Measurements from ENCODE around the gene ABHD15. TPM values are rescaled to one million over a fixed set of nuclear protein-coding genes. Genes with fewer than 3 reads are reported as not detected.
A peak's percentile ranks its signal among the peaks of the same experiment; 100 is the strongest.

ABHD15 gene
- total and polyA plus RNA-seq, 2 donors (not counting 1 experiment from before 2014, with no cell fraction given) = 10.9 to 44.1 TPM

DNA sequence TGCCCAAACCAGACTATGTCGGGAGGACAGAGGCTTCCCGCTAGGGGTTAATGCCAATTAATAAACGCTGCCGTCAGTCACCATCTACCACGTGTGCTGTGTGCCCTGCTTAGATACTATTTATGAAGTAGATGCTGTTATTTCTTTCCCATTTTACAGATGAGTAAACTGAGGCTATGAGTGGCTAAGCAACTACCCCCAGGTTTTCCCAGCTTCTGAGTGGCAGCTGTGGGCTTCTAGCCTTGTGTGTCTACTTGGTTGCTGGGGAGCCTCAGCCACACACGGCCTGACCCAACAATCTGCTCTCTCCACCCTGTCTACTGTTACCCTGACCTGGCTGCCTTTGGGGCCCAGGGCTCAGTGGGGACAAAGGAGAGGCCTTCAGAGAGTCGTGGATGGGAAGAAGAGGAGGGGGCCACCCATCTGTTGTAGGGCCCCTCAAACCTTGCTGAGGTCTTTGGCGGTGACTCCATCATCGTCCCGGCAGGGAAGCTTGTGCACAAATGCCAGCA is 15.5 kb upstream of the ABHD15 start:
- Histone ChIP-seq H3K79me2 (ENCODE audit: control insufficient read depth, insufficient read depth, low read length) (peaks cover 65% of the 10 kb centered on the region), H3K27ac (ENCODE audit: low read length in 2 of 2) (no peak overlapping the region), H3K27me3 (replicated peaks in 1 of 4; ENCODE audit: control extremely low read depth in 1 of 4, control insufficient read depth in 3 of 4, insufficient read depth in 4 of 4, low read length in 3 of 4) (no peaks in the 10 kb centered on the region), H3K4me3 (ENCODE audit: control extremely low read depth in 1 of 5, extremely low read depth in 1 of 5, insufficient read depth in 1 of 5, low read depth in 2 of 5, low read length in 4 of 5) (no peak overlapping the region), H3K4me2 (replicated peaks; ENCODE audit: low read depth, low read length, poor library complexity, severe bottlenecking) (no peak overlapping the region), H3K36me3 (replicated peaks in 1 of 2; ENCODE audit: control extremely low read depth in 1 of 2, control insufficient read depth in 1 of 2, extremely low read depth in 1 of 2, insufficient read depth in 2 of 2, low read length in 1 of 2) (peaks cover 0 to 43% of the 10 kb centered on the region in 2 experiments), H3K9ac (ENCODE audit: low read length) (no peak overlapping the region), H2AFZ (ENCODE audit: insufficient read depth, low read depth, low read length, poor library complexity, severe bottlenecking) (no peak overlapping the region), H3K9me3 (ENCODE audit: control extremely low read depth in 1 of 3, control insufficient read depth in 2 of 3, insufficient read depth in 1 of 3, low read length in 2 of 3) (no peaks in the 10 kb centered on the region), H4K20me1 (ENCODE audit: control insufficient read depth, insufficient read depth, low read length, poor library complexity, severe bottlenecking) (peaks cover 43% of the 10 kb centered on the region), H3K4me1 (ENCODE audit: control insufficient read depth in 2 of 2, insufficient read depth in 2 of 2, low read length in 2 of 2) (peaks cover 23 to 30% of the 10 kb centered on the region in 2 donors)
- ChIA-PET POLR2A (interaction anchor here (4.4 kb wide), 1 partner anchor 10 kb away, joined by 18 read pairs; the partner anchor contains the start of gene ANKRD13B), CTCF (interaction anchor here (8.4 to 24.3 kb wide), 2 partner anchors 10 to 30 kb away, joined by 126 to 336 read pairs; partner anchors contain the start of gene ANKRD13B)
- no peaks in the 10 kb centered on the region for H3K9me3 Mint-ChIP-seq (ENCODE audit: insufficient read depth)
- WGBS (ENCODE audit: insufficient coverage) = 96% methylated on average over 4 of the region's 10 CpGs
- TF ChIP-seq EZH2 (IDR thresholded peaks at IDR 0.05; ENCODE audit: borderline replicate concordance, insufficient read depth, low read depth, low read length, poor library complexity, severe bottlenecking) = no peak
- no peak for TF ChIP-seq CTCF (IDR thresholded peaks at IDR 0.05)
- peak overlapping the region; percentile 10 for H3K27ac Mint-ChIP-seq
- H3K4me3 Mint-ChIP-seq = no peak overlapping the region
- intact Hi-C loops (cut with micrococcal nuclease) = no loop called here
- DNase-seq (peak; percentile 5), ATAC-seq (ENCODE audit: low read depth) (no peak)
- H3K27me3 Mint-ChIP-seq = no peaks in the 10 kb centered on the region
- H3K4me1 Mint-ChIP-seq = peaks cover 41% of the 10 kb centered on the region

GRCh38 chr17:29581583-29582253 is 14.9 kb upstream of the ABHD15 start:
- WGBS (ENCODE audit: insufficient coverage) = 94% methylated on average over 11 of the region's 20 CpGs
- Mint-ChIP-seq H3K27ac (no peak overlapping the region), H3K4me3 (no peak overlapping the region), H3K9me3 (ENCODE audit: insufficient read depth) (no peaks in the 10 kb centered on the region), H3K4me1 (peaks cover 39% of the 10 kb centered on the region), H3K27me3 (no peaks in the 10 kb centered on the region)
- Histone ChIP-seq H3K36me3 (replicated peaks in 1 of 2; ENCODE audit: control extremely low read depth in 1 of 2, control insufficient read depth in 1 of 2, extremely low read depth in 1 of 2, insufficient read depth in 2 of 2, low read length in 1 of 2) (peaks cover 0 to 49% of the 10 kb centered on the region in 2 experiments), H3K4me1 (ENCODE audit: control insufficient read depth in 2 of 2, insufficient read depth in 2 of 2, low read length in 2 of 2) (peaks cover 22 to 24% of the 10 kb centered on the region in 2 donors), H3K4me3 (ENCODE audit: control extremely low read depth in 1 of 5, extremely low read depth in 1 of 5, insufficient read depth in 1 of 5, low read depth in 2 of 5, low read length in 4 of 5) (no peak overlapping the region), H4K20me1 (ENCODE audit: control insufficient read depth, insufficient read depth, low read length, poor library complexity, severe bottlenecking) (peaks cover 42% of the 10 kb centered on the region), H3K9me3 (ENCODE audit: control extremely low read depth in 1 of 3, control insufficient read depth in 2 of 3, insufficient read depth in 1 of 3, low read length in 2 of 3) (no peaks in the 10 kb centered on the region), H3K4me2 (replicated peaks; ENCODE audit: low read depth, low read length, poor library complexity, severe bottlenecking) (no peak overlapping the region), H3K79me2 (ENCODE audit: control insufficient read depth, insufficient read depth, low read length) (peaks cover 59% of the 10 kb centered on the region), H3K9ac (ENCODE audit: low read length) (no peak overlapping the region), H3K27me3 (replicated peaks in 1 of 4; ENCODE audit: control extremely low read depth in 1 of 4, control insufficient read depth in 3 of 4, insufficient read depth in 4 of 4, low read length in 3 of 4) (no peaks in the 10 kb centered on the region), H2AFZ (ENCODE audit: insufficient read depth, low read depth, low read length, poor library complexity, severe bottlenecking) (no peak overlapping the region), H3K27ac (ENCODE audit: low read length in 2 of 2) (no peak overlapping the region)
- CTCF ChIA-PET = interaction anchor here (0.5 to 24.3 kb wide), 10 partner anchors 11 to 439 kb away, joined by 3 to 336 read pairs (median 6); partner anchors contain the start of genes ANKRD13B and SSH2
- DNase-seq (peak; percentile 11), ATAC-seq (ENCODE audit: low read depth) (no peak)
- TF ChIP-seq EZH2 (IDR thresholded peaks at IDR 0.05; ENCODE audit: borderline replicate concordance, insufficient read depth, low read depth, low read length, poor library complexity, severe bottlenecking) (no peak), CTCF (IDR thresholded peaks at IDR 0.05) (no peak)
- intact Hi-C loops (cut with micrococcal nuclease) = loop anchor here (2.0 kb wide), 1 partner anchor 349 kb away; the partner anchor contains the start of gene SSH2
- POLR2A ChIA-PET = interaction anchor here (0.5 to 4.4 kb wide), 3 partner anchors 10 to 350 kb away, joined by 3 to 18 read pairs (median 4); partner anchors contain the start of gene ANKRD13B

Data from B cell (primary cell).